RWPE2 (cell line): ENCODE measurements around the gene TMEM174.

Experiments
- ATAC-seq: fragments of 200-7000 bp; cut with Tn5 transposase; 3 replicates; pipeline ENCODE4 v1.9.1; 2021; ENCODE audit warnings: low read depth
- DNase-seq: peaks from one replicate; pipeline ENCODE4 v3.0.0-alpha.2; 2020; ENCODE audit warnings: low spot score
- H3K27ac ChIP-seq: fragments of 450-650 bp; 2 replicates; pipeline ENCODE4 v1.5.1; 2017; ENCODE audit warnings: mild to moderate bottlenecking; ENCODE audit not compliant: poor library complexity, severe bottlenecking
- H3K27me3 ChIP-seq: fragments of 250-450 bp; sonication (Bioruptor Pico); 2 replicates; pipeline ENCODE4 v1.5.1; 2021; ENCODE audit warnings: mild to moderate bottlenecking, moderate library complexity; ENCODE audit not compliant: insufficient read depth, poor library complexity, severe bottlenecking
- H3K36me3 ChIP-seq: fragments of 250-450 bp; sonication (Bioruptor Pico); 2 replicates; pipeline ENCODE4 v1.5.1; 2020; ENCODE audit warnings: low read depth, mild to moderate bottlenecking, moderate library complexity
- H3K4me1 ChIP-seq: fragments of 250-450 bp; sonication (Bioruptor Pico); 2 replicates; pipeline ENCODE4 v1.5.1; 2021; ENCODE audit warnings: mild to moderate bottlenecking, moderate library complexity; ENCODE audit not compliant: insufficient read depth, poor library complexity, severe bottlenecking
- H3K4me3 ChIP-seq: fragments of 250-450 bp; sonication (Bioruptor Pico); 2 replicates; pipeline ENCODE4 v1.5.1; 2021; ENCODE audit warnings: mild to moderate bottlenecking, moderate library complexity; ENCODE audit not compliant: severe bottlenecking
- H3K9me3 ChIP-seq: fragments of 250-450 bp; sonication (Bioruptor Pico); 2 replicates; pipeline ENCODE4 v1.5.1; 2021; ENCODE audit warnings: mild to moderate bottlenecking, moderate library complexity; ENCODE audit not compliant: severe bottlenecking
- CTCF ChIP-seq: fragments of 450-650 bp; IDR thresholded peaks from one replicate; pipeline ENCODE4 v1.5.1; 2017; ENCODE audit warnings: mild to moderate bottlenecking, moderate library complexity; ENCODE audit not compliant: poor library complexity, severe bottlenecking

TMEM174 gene

GRCh38 chr5:73183000-73183399 lies 10.0 kb downstream of the TMEM174 start:
- no peaks in the 10 kb centered on the region for H3K36me3 ChIP-seq

GRCh38 chr5:73183481-73183891 lies 10.5 kb downstream of the TMEM174 start:
- ATAC-seq (no peak), DNase-seq (no peak)
- TF ChIP-seq CTCF, result no peak
- Histone ChIP-seq H3K36me3 (no peaks in the 10 kb centered on the region), H3K4me1 (no peaks in the 10 kb centered on the region), H3K27ac (no peak overlapping the region), H3K27me3 (no peaks in the 10 kb centered on the region), H3K9me3 (peaks cover 3% of the 10 kb centered on the region), H3K4me3 (no peak overlapping the region)

More at GRCh38 chr5:73183000-73183399, 10.0 kb downstream of the TMEM174 start:
- Histone ChIP-seq H3K4me3 (no peak overlapping the region), H3K27ac (no peak overlapping the region), H3K4me1 (no peaks in the 10 kb centered on the region), H3K27me3 (no peaks in the 10 kb centered on the region), H3K9me3 (peaks cover 3% of the 10 kb centered on the region)
- DNase-seq (no peak), ATAC-seq (no peak)
- TF ChIP-seq CTCF, result no peak

- no peak overlapping the region for H3K4me3 ChIP-seq
- peaks cover 3% of the 10 kb centered on the region for H3K9me3 ChIP-seq
- H3K36me3 ChIP-seq, result no peaks in the 10 kb centered on the region
- no peak overlapping the region for H3K27ac ChIP-seq
- no peaks in the 10 kb centered on the region for H3K27me3 ChIP-seq
- no peak for ATAC-seq
- no peaks in the 10 kb centered on the region for H3K4me1 ChIP-seq
- no peak for DNase-seq
- TF ChIP-seq CTCF, result no peak
These were observed 14.0 kb downstream of the TMEM174 start for GRCh38 chr5:73186976-73187375.

- TF ChIP-seq CTCF, result no peak
- H3K27ac ChIP-seq, result no peak overlapping the region
These were observed 16.0 kb downstream of the TMEM174 start for GRCh38 chr5:73188764-73189531.

GRCh38 chr5:73189871-73190376 lies 16.9 kb downstream of the TMEM174 start:
- Histone ChIP-seq H3K9me3 (peaks cover 2% of the 10 kb centered on the region), H3K27ac (no peak overlapping the region), H3K4me1 (no peaks in the 10 kb centered on the region), H3K4me3 (no peak overlapping the region), H3K36me3 (no peaks in the 10 kb centered on the region), H3K27me3 (no peaks in the 10 kb centered on the region)
- no peak for ATAC-seq
- TF ChIP-seq CTCF, result no peak
- DNase-seq, result no peak

More at GRCh38 chr5:73188764-73189531, 16.0 kb downstream of the TMEM174 start:
- Histone ChIP-seq H3K36me3 (no peaks in the 10 kb centered on the region), H3K27me3 (no peaks in the 10 kb centered on the region), H3K4me1 (no peaks in the 10 kb centered on the region), H3K4me3 (no peak overlapping the region), H3K9me3 (peaks cover 3% of the 10 kb centered on the region)
- no peak; the same call in 2 of the 3 replicates for ATAC-seq
- no peak for DNase-seq
